A549 (cell line): ENCODE results near the gene DHPS. TPM values are rescaled to one million over a fixed set of nuclear protein-coding genes. Genes with fewer than 3 reads are reported as not detected.
A peak's percentile ranks its signal among the peaks of the same experiment; 100 is the strongest.

ENCODE experiments used
- ATOH8 ChIP-seq: fragments of 250-450 bp; sonication (Bioruptor Pico); IDR thresholded peaks from 2 replicates; pipeline ENCODE4 v1.5.0; 2020; ENCODE audit warnings: low read depth, mild to moderate bottlenecking, moderate library complexity
- BCL3 ChIP-seq: fragments of >200 bp; sonication (Bioruptor Twin); formaldehyde crosslinking; IDR thresholded peaks from 3 replicates; pipeline ENCODE4 v1.6.1; 2016
- BHLHE40 ChIP-seq: IDR thresholded peaks from 2 replicates; pipeline ENCODE4 v1.6.1; 2012; ENCODE audit warnings: low read depth, low read length, inconsistent platforms
- CBX8 ChIP-seq: fragments of 200-600 bp; sonication (generic); IDR thresholded peaks from 2 replicates; pipeline ENCODE4 v1.6.1; 2016
- E2F6 ChIP-seq: IDR thresholded peaks from 2 replicates; pipeline ENCODE4 v1.6.1; 2012; ENCODE audit warnings: low read depth, borderline replicate concordance
- ESRRA ChIP-seq: fragments of 150-350 bp; IDR thresholded peaks from 2 replicates; pipeline ENCODE4 v1.6.1; 2014; ENCODE audit warnings: mild to moderate bottlenecking, low read length, borderline replicate concordance
- HDAC2 ChIP-seq: fragments of 200-600 bp; sonication (generic); IDR thresholded peaks from 2 replicates; pipeline ENCODE4 v1.6.1; 2016
- HES2 ChIP-seq: fragments of >200 bp; sonication (Bioruptor Twin); formaldehyde crosslinking; IDR thresholded peaks from 2 replicates; pipeline ENCODE4 v1.6.1; 2016
- HOXB5 ChIP-seq: fragments of 250-450 bp; sonication (Bioruptor Pico); IDR thresholded peaks from 2 replicates; pipeline ENCODE4 v1.5.0; 2020; ENCODE audit warnings: mild to moderate bottlenecking, moderate library complexity
- JUNB ChIP-seq: fragments of >200 bp; sonication (Bioruptor Twin); formaldehyde crosslinking; IDR thresholded peaks from 2 replicates; pipeline ENCODE4 v1.6.1; 2016
- KDM1A ChIP-seq: fragments of 200-600 bp; sonication (generic); IDR thresholded peaks from 2 replicates; pipeline ENCODE4 v1.6.1; 2016; ENCODE audit warnings: low read depth, mild to moderate bottlenecking
- MAZ ChIP-seq: fragments of 150-350 bp; IDR thresholded peaks from 2 replicates; pipeline ENCODE4 v1.6.1; 2014; ENCODE audit warnings: antibody characterized with exemption, low read depth, low read length, borderline replicate concordance
- NR3C1 ChIP-seq: fragments of >200 bp; sonication (Bioruptor Twin); formaldehyde crosslinking; IDR thresholded peaks from 3 replicates; pipeline ENCODE4 v1.6.1; 2017
- PHF8 ChIP-seq: fragments of 200-600 bp; sonication (generic); IDR thresholded peaks from 2 replicates; pipeline ENCODE4 v1.6.1; 2016; ENCODE audit warnings: low read depth, mild to moderate bottlenecking, antibody characterized with exemption, moderate library complexity, borderline replicate concordance
- RAD21 ChIP-seq, 2 experiments: fragments of >200 bp in 1 of 2; sonication (Bioruptor Twin) in 1 of 2; formaldehyde crosslinking in 1 of 2; IDR thresholded peaks in 1 of 2; conservative IDR thresholded peaks in 1 of 2; 2 replicates in 1 of 2; 3 replicates in 1 of 2; pipeline ENCODE4 v1.6.1; 2012 to 2018; ENCODE audit warnings: inconsistent platforms in 1 of 2
- RCOR1 ChIP-seq: fragments of 150-350 bp; IDR thresholded peaks from 2 replicates; pipeline ENCODE4 v1.6.1; 2014; ENCODE audit warnings: antibody characterized with exemption, low read length, low read depth
- SMC3 ChIP-seq: fragments of >200 bp; sonication (Bioruptor Twin); formaldehyde crosslinking; IDR thresholded peaks from 3 replicates; pipeline ENCODE4 v1.6.1; 2018; ENCODE audit warnings: inconsistent platforms
- SREBF2 ChIP-seq: fragments of 450-650 bp; IDR thresholded peaks from 2 replicates; pipeline ENCODE4 v1.6.1; 2014; ENCODE audit warnings: mild to moderate bottlenecking, moderate library complexity
- ZC3H11A ChIP-seq: fragments of 450-650 bp; IDR thresholded peaks from 2 replicates; pipeline ENCODE4 v1.6.1; 2014; ENCODE audit warnings: antibody characterized with exemption, mild to moderate bottlenecking
- ZFP36 ChIP-seq: fragments of 450-650 bp; IDR thresholded peaks from 2 replicates; pipeline ENCODE4 v1.6.1; 2014; ENCODE audit warnings: borderline replicate concordance; ENCODE audit not compliant: partially characterized antibody
- polyA plus RNA-seq, 4 experiments: library from polyadenylated mRNA; depleted of rRNA in 3 of 4; stranded (reverse); fragments of >200 nt; fragmentation: RNase III in 1 of 4; extraction: RNeasy Plus Mini Kit Qiagen cat#74134 plus additional on column Dnase treatment in 1 of 4; gene quantifications; 2 replicates in 3 of 4; 3 replicates in 1 of 4; pipeline ENCODE4 v1.2.3, GENCODE V29; 2011 to 2017
- TF ChIP-seq, protein P1 (sequence below): fragments of 200-600 bp; sonication (generic); IDR thresholded peaks from 2 replicates; pipeline ENCODE4 v1.6.1; 2016; ENCODE audit warnings: antibody characterized with exemption, mild to moderate bottlenecking, moderate library complexity
- TF ChIP-seq, protein P2 (sequence below): IDR thresholded peaks from 2 replicates; pipeline ENCODE4 v1.6.1; 2012

Gene DHPS
- polyA plus RNA-seq, 2 of the 4 experiments (the other 2 are of a cell fraction) = 57.8 to 71.9 TPM

DNA sequence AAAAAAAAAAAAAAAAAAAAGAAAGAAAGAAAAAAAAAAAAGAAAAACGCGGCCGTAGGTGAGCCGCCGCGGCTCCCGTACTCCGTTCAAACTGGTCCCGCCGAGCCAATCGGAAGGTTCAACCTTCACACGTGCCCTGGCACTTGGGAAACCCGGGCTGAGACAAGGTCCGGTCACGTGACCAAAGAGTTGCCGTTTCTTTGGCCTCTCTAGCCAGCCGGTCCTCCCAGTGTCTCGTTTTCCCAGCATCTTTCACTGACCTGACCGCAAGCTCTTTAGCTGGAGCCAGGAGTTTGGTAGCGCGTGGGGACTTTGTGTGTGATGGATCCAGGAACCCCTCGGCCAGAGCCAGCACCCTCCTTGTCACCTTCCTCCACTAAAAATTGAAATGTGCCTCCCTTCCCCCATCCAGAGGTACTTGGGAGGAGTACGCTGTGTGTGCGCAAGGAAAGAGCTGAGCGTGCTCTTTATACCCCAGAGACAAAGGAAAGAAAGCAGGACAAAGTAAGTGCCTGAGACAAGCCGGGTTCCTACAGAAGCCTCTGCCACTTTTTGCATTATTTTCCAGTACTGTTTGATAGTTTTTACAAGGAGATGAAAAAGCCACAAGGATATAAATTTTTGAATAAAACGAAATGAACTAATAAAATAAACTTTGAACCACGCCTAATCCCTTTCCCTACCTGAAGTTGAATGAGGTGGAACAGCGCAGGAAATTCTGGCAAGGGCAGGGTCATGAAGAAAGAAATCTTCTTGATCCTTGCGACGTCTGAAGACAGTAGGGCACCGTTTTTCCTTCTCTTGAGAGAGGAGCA lies 41.1 kb upstream of the DHPS start (continued):
- no peak for TF ChIP-seq E2F6
- TF ChIP-seq ATOH8 (CRISPR knock-in tag) = no peak
- TF ChIP-seq CBX8 = no peak
- no peak for TF ChIP-seq ZFP36
- TF ChIP-seq NR3C1 = no peak
- TF ChIP-seq MAZ = no peak
- no peak for TF ChIP-seq JUNB
- TF ChIP-seq RCOR1 = no peak
- TF ChIP-seq SMC3 = no peak
- TF ChIP-seq KDM1A = no peak
- TF ChIP-seq BHLHE40 = peak; percentile 69
- TF ChIP-seq SREBF2 = no peak
- TF ChIP-seq ZC3H11A = no peak
- TF ChIP-seq HDAC2 = no peak
- TF ChIP-seq PHF8 = no peak
- TF ChIP-seq HOXB5 (CRISPR knock-in tag) = no peak
- TF ChIP-seq HES2 = no peak
- no peak for TF ChIP-seq ESRRA
- TF ChIP-seq, protein P1, sequence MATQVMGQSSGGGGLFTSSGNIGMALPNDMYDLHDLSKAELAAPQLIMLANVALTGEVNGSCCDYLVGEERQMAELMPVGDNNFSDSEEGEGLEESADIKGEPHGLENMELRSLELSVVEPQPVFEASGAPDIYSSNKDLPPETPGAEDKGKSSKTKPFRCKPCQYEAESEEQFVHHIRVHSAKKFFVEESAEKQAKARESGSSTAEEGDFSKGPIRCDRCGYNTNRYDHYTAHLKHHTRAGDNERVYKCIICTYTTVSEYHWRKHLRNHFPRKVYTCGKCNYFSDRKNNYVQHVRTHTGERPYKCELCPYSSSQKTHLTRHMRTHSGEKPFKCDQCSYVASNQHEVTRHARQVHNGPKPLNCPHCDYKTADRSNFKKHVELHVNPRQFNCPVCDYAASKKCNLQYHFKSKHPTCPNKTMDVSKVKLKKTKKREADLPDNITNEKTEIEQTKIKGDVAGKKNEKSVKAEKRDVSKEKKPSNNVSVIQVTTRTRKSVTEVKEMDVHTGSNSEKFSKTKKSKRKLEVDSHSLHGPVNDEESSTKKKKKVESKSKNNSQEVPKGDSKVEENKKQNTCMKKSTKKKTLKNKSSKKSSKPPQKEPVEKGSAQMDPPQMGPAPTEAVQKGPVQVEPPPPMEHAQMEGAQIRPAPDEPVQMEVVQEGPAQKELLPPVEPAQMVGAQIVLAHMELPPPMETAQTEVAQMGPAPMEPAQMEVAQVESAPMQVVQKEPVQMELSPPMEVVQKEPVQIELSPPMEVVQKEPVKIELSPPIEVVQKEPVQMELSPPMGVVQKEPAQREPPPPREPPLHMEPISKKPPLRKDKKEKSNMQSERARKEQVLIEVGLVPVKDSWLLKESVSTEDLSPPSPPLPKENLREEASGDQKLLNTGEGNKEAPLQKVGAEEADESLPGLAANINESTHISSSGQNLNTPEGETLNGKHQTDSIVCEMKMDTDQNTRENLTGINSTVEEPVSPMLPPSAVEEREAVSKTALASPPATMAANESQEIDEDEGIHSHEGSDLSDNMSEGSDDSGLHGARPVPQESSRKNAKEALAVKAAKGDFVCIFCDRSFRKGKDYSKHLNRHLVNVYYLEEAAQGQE = no peak
- TF ChIP-seq RAD21 (conservative IDR thresholded peaks at IDR 0.05 in 1 of 2, IDR thresholded peaks at IDR 0.05 in 1 of 2) = no peak
- TF ChIP-seq BCL3 = peak; percentile 56; the same call in 1 of the 3 replicates
- TF ChIP-seq, protein P2, sequence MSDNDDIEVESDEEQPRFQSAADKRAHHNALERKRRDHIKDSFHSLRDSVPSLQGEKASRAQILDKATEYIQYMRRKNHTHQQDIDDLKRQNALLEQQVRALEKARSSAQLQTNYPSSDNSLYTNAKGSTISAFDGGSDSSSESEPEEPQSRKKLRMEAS = peak; percentile 94
